Left ventricle myocardium inferior (tissue), 1 donor: Measurements from ENCODE around the gene IGDCC3. TPM values are rescaled to one million over a fixed set of nuclear protein-coding genes. Genes with fewer than 3 reads are reported as not detected.

Experiments used
- DNase-seq: peaks from one replicate; pipeline ENCODE4 v3.0.0-alpha.2; 2020
- H3K27ac ChIP-seq: fragments of 200-600 bp; replicated peaks from 2 replicates; pipeline ENCODE4 v1.8.0; 2021
- H3K27me3 ChIP-seq: fragments of 200-600 bp; 2 replicates; pipeline ENCODE4 v1.8.0; 2021; ENCODE audit warnings: low read depth
- H3K36me3 ChIP-seq: fragments of 200-600 bp; 2 replicates; pipeline ENCODE4 v1.8.0; 2021
- H3K4me1 ChIP-seq: fragments of 200-600 bp; 2 replicates; pipeline ENCODE4 v1.8.0; 2021
- H3K4me3 ChIP-seq: fragments of 200-600 bp; 2 replicates; pipeline ENCODE4 v1.8.0; 2021; ENCODE audit warnings: mild to moderate bottlenecking, moderate library complexity
- H3K9me3 ChIP-seq: fragments of 200-600 bp; replicated peaks from 2 replicates; pipeline ENCODE4 v1.8.0; 2021
- CTCF ChIP-seq: fragments of 200-600 bp; IDR thresholded peaks from 2 replicates; pipeline ENCODE4 v1.8.0; 2021; ENCODE audit warnings: antibody characterized with exemption, mild to moderate bottlenecking, borderline replicate concordance
- intact Hi-C: fragments of 100-400 bp; cut with micrococcal nuclease; formaldehyde crosslinking; loops from one replicate; pipeline ENCODE4 v1.11.0; 2022
- total RNA-seq: library from RNA; stranded (reverse); fragmentation: NEBNext Ultra II Directional; extraction: Animal tissue kit (Norgen Biotek cat#: 25700); gene quantifications from one replicate; pipeline ENCODE4 v1.2.1, GENCODE V29; 2021
- donor health status: DM: no; HTN: yes; CAD: no; lungs with severe emphysema.

The IGDCC3 gene
- total RNA-seq, 1 donor from 2014 or later = 0.16 TPM

- H3K4me3 ChIP-seq = no peak overlapping the region
- DNase-seq = no peak
- H3K4me1 ChIP-seq = no peaks in the 10 kb centered on the region
- no peak overlapping the region for H3K27ac ChIP-seq
- intact Hi-C loops = no loop called here
- no peaks in the 10 kb centered on the region for H3K9me3 ChIP-seq
- H3K36me3 ChIP-seq = no peaks in the 10 kb centered on the region
- H3K27me3 ChIP-seq = peaks cover 47% of the 10 kb centered on the region
- TF ChIP-seq CTCF = no peak
These were observed 42.3 kb downstream of the IGDCC3 start for GRCh38 chr15:65335278-65336055.

GRCh38 chr15:65334586-65335231, 43.1 kb downstream of the IGDCC3 start:
- no peak for DNase-seq
- intact Hi-C loops = no loop called here
- no peak for TF ChIP-seq CTCF
- Histone ChIP-seq H3K27ac (no peak overlapping the region), H3K9me3 (no peaks in the 10 kb centered on the region), H3K4me1 (no peaks in the 10 kb centered on the region), H3K36me3 (no peaks in the 10 kb centered on the region), H3K27me3 (peaks cover 41% of the 10 kb centered on the region), H3K4me3 (no peak overlapping the region)

GRCh38 chr15:65333856-65334255, 43.9 kb downstream of the IGDCC3 start:
- H3K27me3 ChIP-seq = peaks cover 35% of the 10 kb centered on the region
- intact Hi-C loops = no loop called here
- no peak for TF ChIP-seq CTCF
- H3K36me3 ChIP-seq = no peaks in the 10 kb centered on the region
- H3K4me3 ChIP-seq = no peak overlapping the region
- no peaks in the 10 kb centered on the region for H3K4me1 ChIP-seq
- no peak for DNase-seq
- no peaks in the 10 kb centered on the region for H3K9me3 ChIP-seq
- H3K27ac ChIP-seq = no peak overlapping the region

GRCh38 chr15:65333148-65333820, 44.5 kb downstream of the IGDCC3 start:
- no peak overlapping the region for H3K4me3 ChIP-seq
- no peaks in the 10 kb centered on the region for H3K9me3 ChIP-seq
- H3K36me3 ChIP-seq = no peaks in the 10 kb centered on the region
- no peaks in the 10 kb centered on the region for H3K4me1 ChIP-seq
- peaks cover 29% of the 10 kb centered on the region for H3K27me3 ChIP-seq
- no peak for DNase-seq
- intact Hi-C loops = no loop called here
- no peak for TF ChIP-seq CTCF
- no peak overlapping the region for H3K27ac ChIP-seq

GRCh38 chr15:65332391-65333147, 45.2 kb downstream of the IGDCC3 start:
- intact Hi-C loops = no loop called here
- DNase-seq = no peak
- H3K9me3 ChIP-seq = no peaks in the 10 kb centered on the region

More at GRCh38 chr15:65332391-65333147, 45.2 kb downstream of the IGDCC3 start:
- Histone ChIP-seq H3K27me3 (peaks cover 22% of the 10 kb centered on the region), H3K27ac (no peak overlapping the region), H3K4me3 (no peak overlapping the region), H3K36me3 (no peaks in the 10 kb centered on the region), H3K4me1 (no peaks in the 10 kb centered on the region)
- TF ChIP-seq CTCF = no peak
